SKM-1 (cell line): ENCODE data around the gene CTNS.

ENCODE experiments used
- DNase-seq: peaks from one replicate; lab custom pipeline; 2025; ENCODE audit not compliant: unreplicated experiment; lab: John Stamatoyannopoulos, UW

CTNS gene

GRCh38 chr17:3708366-3708765 lies 71.8 kb downstream of the CTNS start:
- no peak for DNase-seq

- DNase-seq, result peak; percentile 9
Measured at GRCh38 chr17:3710951-3711383, 74.4 kb downstream of the CTNS start.
